H1 (cell line): ENCODE data around the gene TGM1. TPM values are rescaled to one million over a fixed set of nuclear protein-coding genes. Genes with fewer than 3 reads are reported as not detected.

Source experiments
- GTF2F1 ChIP-seq: IDR thresholded peaks from 2 replicates; pipeline ENCODE4 v1.6.1; 2012; ENCODE audit warnings: low read depth, low read length, improper control_type of control experiment, borderline replicate concordance
- HDAC6 ChIP-seq: IDR thresholded peaks from one replicate; pipeline ENCODE4 v1.7.1; 2012; ENCODE audit warnings: low read depth, mild to moderate bottlenecking, inconsistent platforms, low read length, moderate library complexity
- SRF ChIP-seq: IDR thresholded peaks from 2 replicates; pipeline ENCODE4 v1.6.1; 2011; ENCODE audit warnings: mild to moderate bottlenecking, low read depth, low read length, moderate library complexity
- polyA plus RNA-seq, 7 experiments: library from polyadenylated mRNA; depleted of rRNA in 3 of 7; stranded (reverse) in 5 of 7; unstranded in 2 of 7; fragments of >200 nt in 5 of 7; fragments of 200-250 nt in 2 of 7; gene quantifications; 1 replicate in 5 of 7; 2 replicates in 1 of 7; 4 replicates in 1 of 7; pipeline versions ENCODE4 v1.2.1 to v1.2.3, GENCODE V29; 2011 to 2013; ENCODE audit warnings: missing spikeins in 2 of 7, mixed read lengths in 2 of 7
- total RNA-seq: library from RNA; stranded (reverse); fragmentation: NEBNext Ultra II Directional; extraction: Animal tissue kit (Norgen Biotek cat#: 25700); gene quantifications from 2 replicates; pipeline ENCODE4 v1.2.1, GENCODE V29; 2021
- TF ChIP-seq, protein P1 (sequence below): fragments of 300-600 bp; sonication (generic); IDR thresholded peaks from 2 replicates; pipeline ENCODE4 v1.7.1; 2012; ENCODE audit warnings: low read length, moderate library complexity, mild to moderate bottlenecking, inconsistent platforms; ENCODE audit not compliant: insufficient replicate concordance

TGM1 gene
- total and polyA plus RNA-seq, 2 of the 8 experiments (the other 6 are each of a cell fraction or from before 2014, with no cell fraction given): 1.8 to 2.2 TPM

DNA sequence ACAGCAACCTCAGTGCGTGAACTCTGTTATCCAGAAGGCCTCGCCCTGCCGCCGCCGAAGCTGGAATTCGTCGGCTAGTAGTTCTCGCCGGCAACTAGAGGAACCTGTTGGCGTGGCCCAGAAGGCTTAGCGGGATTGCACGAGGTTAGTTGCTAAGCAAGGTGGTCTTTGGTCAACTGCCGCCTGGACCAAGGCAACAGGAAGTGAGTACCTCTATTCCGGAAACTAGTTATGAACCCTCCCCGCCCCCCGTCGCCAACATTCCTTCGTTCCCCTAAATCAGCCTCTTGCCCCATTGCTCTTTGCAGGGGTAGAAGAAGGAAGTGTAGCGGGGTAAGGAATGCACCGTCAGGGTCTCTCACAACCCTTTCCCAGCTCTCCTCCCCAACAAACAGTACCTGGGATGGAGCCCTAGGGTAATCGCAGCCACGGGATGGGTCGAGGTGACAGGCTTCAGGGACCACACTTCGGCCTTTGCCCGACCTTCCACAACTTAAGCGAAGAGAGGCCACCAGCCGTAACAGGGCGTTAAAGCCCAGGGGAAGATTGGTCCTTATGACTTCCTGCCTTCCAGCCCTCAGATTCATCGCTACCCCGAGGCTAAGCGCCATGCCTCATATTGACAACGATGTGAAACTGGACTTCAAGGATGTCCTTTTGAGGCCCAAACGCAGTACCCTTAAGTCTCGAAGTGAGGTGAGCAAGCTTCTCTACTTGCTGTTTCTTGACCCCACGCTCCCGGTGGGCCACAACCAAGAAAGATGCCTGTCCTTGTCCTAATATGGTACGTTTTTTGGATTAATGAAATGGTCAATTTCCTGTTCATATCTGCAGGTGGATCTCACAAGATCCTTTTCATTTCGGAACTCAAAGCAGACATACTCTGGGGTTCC lies 30.1 kb downstream of the TGM1 start, which contains the start of gene GMPR2 (continued):
- TF ChIP-seq, protein P1, sequence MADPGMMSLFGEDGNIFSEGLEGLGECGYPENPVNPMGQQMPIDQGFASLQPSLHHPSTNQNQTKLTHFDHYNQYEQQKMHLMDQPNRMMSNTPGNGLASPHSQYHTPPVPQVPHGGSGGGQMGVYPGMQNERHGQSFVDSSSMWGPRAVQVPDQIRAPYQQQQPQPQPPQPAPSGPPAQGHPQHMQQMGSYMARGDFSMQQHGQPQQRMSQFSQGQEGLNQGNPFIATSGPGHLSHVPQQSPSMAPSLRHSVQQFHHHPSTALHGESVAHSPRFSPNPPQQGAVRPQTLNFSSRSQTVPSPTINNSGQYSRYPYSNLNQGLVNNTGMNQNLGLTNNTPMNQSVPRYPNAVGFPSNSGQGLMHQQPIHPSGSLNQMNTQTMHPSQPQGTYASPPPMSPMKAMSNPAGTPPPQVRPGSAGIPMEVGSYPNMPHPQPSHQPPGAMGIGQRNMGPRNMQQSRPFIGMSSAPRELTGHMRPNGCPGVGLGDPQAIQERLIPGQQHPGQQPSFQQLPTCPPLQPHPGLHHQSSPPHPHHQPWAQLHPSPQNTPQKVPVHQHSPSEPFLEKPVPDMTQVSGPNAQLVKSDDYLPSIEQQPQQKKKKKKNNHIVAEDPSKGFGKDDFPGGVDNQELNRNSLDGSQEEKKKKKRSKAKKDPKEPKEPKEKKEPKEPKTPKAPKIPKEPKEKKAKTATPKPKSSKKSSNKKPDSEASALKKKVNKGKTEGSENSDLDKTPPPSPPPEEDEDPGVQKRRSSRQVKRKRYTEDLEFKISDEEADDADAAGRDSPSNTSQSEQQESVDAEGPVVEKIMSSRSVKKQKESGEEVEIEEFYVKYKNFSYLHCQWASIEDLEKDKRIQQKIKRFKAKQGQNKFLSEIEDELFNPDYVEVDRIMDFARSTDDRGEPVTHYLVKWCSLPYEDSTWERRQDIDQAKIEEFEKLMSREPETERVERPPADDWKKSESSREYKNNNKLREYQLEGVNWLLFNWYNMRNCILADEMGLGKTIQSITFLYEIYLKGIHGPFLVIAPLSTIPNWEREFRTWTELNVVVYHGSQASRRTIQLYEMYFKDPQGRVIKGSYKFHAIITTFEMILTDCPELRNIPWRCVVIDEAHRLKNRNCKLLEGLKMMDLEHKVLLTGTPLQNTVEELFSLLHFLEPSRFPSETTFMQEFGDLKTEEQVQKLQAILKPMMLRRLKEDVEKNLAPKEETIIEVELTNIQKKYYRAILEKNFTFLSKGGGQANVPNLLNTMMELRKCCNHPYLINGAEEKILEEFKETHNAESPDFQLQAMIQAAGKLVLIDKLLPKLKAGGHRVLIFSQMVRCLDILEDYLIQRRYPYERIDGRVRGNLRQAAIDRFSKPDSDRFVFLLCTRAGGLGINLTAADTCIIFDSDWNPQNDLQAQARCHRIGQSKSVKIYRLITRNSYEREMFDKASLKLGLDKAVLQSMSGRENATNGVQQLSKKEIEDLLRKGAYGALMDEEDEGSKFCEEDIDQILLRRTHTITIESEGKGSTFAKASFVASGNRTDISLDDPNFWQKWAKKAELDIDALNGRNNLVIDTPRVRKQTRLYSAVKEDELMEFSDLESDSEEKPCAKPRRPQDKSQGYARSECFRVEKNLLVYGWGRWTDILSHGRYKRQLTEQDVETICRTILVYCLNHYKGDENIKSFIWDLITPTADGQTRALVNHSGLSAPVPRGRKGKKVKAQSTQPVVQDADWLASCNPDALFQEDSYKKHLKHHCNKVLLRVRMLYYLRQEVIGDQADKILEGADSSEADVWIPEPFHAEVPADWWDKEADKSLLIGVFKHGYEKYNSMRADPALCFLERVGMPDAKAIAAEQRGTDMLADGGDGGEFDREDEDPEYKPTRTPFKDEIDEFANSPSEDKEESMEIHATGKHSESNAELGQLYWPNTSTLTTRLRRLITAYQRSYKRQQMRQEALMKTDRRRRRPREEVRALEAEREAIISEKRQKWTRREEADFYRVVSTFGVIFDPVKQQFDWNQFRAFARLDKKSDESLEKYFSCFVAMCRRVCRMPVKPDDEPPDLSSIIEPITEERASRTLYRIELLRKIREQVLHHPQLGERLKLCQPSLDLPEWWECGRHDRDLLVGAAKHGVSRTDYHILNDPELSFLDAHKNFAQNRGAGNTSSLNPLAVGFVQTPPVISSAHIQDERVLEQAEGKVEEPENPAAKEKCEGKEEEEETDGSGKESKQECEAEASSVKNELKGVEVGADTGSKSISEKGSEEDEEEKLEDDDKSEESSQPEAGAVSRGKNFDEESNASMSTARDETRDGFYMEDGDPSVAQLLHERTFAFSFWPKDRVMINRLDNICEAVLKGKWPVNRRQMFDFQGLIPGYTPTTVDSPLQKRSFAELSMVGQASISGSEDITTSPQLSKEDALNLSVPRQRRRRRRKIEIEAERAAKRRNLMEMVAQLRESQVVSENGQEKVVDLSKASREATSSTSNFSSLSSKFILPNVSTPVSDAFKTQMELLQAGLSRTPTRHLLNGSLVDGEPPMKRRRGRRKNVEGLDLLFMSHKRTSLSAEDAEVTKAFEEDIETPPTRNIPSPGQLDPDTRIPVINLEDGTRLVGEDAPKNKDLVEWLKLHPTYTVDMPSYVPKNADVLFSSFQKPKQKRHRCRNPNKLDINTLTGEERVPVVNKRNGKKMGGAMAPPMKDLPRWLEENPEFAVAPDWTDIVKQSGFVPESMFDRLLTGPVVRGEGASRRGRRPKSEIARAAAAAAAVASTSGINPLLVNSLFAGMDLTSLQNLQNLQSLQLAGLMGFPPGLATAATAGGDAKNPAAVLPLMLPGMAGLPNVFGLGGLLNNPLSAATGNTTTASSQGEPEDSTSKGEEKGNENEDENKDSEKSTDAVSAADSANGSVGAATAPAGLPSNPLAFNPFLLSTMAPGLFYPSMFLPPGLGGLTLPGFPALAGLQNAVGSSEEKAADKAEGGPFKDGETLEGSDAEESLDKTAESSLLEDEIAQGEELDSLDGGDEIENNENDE: no peak
- TF ChIP-seq GTF2F1 (no peak), HDAC6 (no peak), SRF (no peak)
